Lung microvascular endothelial cell (primary cell): ENCODE data around the gene CD160. TPM values are rescaled to one million over a fixed set of nuclear protein-coding genes. Genes with fewer than 3 reads are reported as not detected.
"Not testable (repeated sequence)": the region's sequence is repeated elsewhere in the genome, so short reads cannot be mapped to it uniquely, and the experiment has no call there.

Source experiments
- DNase-seq, 2 donors: peaks; one replicate each; pipeline versions ENCODE4 v3.0.0 to v3.0.0-alpha.2; 2010; ENCODE audit warnings: low read depth in 2 of 2
- total RNA-seq: library from RNA; depleted of rRNA; stranded (reverse); fragments of >200 nt; gene quantifications from 2 replicates; pipeline ENCODE4 v1.2.1, GENCODE V29; 2014

The CD160 gene
- total RNA-seq, 1 donor from 2014 or later: not detected

GRCh38 chr1:145758575-145758974 lies 39.3 kb downstream of the CD160 start:
- DNase-seq: no peak

GRCh38 chr1:145759721-145760120 lies 40.4 kb downstream of the CD160 start:
- no peak for DNase-seq

GRCh38 chr1:145760395-145760949 lies 41.2 kb downstream of the CD160 start:
- DNase-seq: not testable (repeated sequence)

- DNase-seq: not testable (repeated sequence)
Observed at GRCh38 chr1:145761498-145761897, 42.2 kb downstream of the CD160 start.

- DNase-seq: not testable (repeated sequence)
Observed at GRCh38 chr1:145762001-145762400, 42.7 kb downstream of the CD160 start.

- DNase-seq: not testable (repeated sequence)
Observed at GRCh38 chr1:145764231-145764940, 45.1 kb downstream of the CD160 start.

- not testable (repeated sequence) for DNase-seq
Observed at GRCh38 chr1:145765127-145765526, 45.8 kb downstream of the CD160 start.

GRCh38 chr1:145765585-145766360 lies 46.5 kb downstream of the CD160 start:
- not testable (repeated sequence) for DNase-seq

GRCh38 chr1:145766926-145767325 lies 47.6 kb downstream of the CD160 start:
- not testable (repeated sequence) for DNase-seq

GRCh38 chr1:145768004-145768403 lies 48.7 kb downstream of the CD160 start:
- not testable (repeated sequence) for DNase-seq

- DNase-seq: no peak
Observed at GRCh38 chr1:145771056-145771455, 51.8 kb downstream of the CD160 start.

GRCh38 chr1:145773423-145773822 lies 54.1 kb downstream of the CD160 start:
- no peak for DNase-seq

- DNase-seq: no peak
Observed at GRCh38 chr1:145777357-145778145, 58.3 kb downstream of the CD160 start.

GRCh38 chr1:145778146-145778540 lies 58.8 kb downstream of the CD160 start:
- no peak for DNase-seq

- DNase-seq: peak; percentile 90 to 92
Observed at GRCh38 chr1:145782272-145783099, 63.2 kb downstream of the CD160 start.

- DNase-seq: peak; percentile 11 to 48
Observed at GRCh38 chr1:145784409-145784808, 65.1 kb downstream of the CD160 start.

- DNase-seq: peak; percentile 61
Observed at GRCh38 chr1:145785547-145785946, 66.2 kb downstream of the CD160 start.

- DNase-seq: no peak
Observed at GRCh38 chr1:145786271-145786670, 67.0 kb downstream of the CD160 start.

- DNase-seq: no peak
Observed at GRCh38 chr1:145788580-145788979, 69.3 kb downstream of the CD160 start.
